H1 (cell line): ENCODE results near the gene ZNF30. TPM values are rescaled to one million over a fixed set of nuclear protein-coding genes. Genes with fewer than 3 reads are reported as not detected.

ENCODE experiments used
- CTCF ChIA-PET: fragments of 300-600 bp; sonication (Branson Sonifier 250); formaldehyde crosslinking; loops from one replicate; lab custom pipeline; 2021; ENCODE audit not compliant: partially characterized antibody; lab: Charles Lee
- POLR2A ChIA-PET: fragments of 300-600 bp; sonication (Branson Sonifier 250); formaldehyde crosslinking; loops from one replicate; lab custom pipeline; 2021; ENCODE audit warnings: inconsistent platforms; ENCODE audit not compliant: partially characterized antibody; lab: Charles Lee
- DNase-seq, 2 experiments: peaks; one replicate each; pipeline versions ENCODE4 v3.0.0 to v3.0.0-alpha.2; 2010 to 2022; ENCODE audit warnings: low spot score in 2 of 2, low read depth in 1 of 2, mixed read lengths in 1 of 2
- FAIRE-seq: peaks from 2 replicates; lab custom pipeline; 2011; peaks lifted over from hg19 to GRCh38; lab: Jason Lieb, UNC
- H2AFZ ChIP-seq: 2 replicates; pipeline ENCODE4 v1.8.1; 2012; ENCODE audit warnings: low read length, inconsistent platforms
- H2AK5ac ChIP-seq: 2 replicates; pipeline ENCODE4 v1.6.1; 2013; ENCODE audit warnings: low read depth, low read length
- H2BK120ac ChIP-seq: replicated peaks from 2 replicates; pipeline ENCODE3; 2013; ENCODE audit warnings: low read depth, low read length, inconsistent platforms
- H2BK12ac ChIP-seq: 2 replicates; pipeline ENCODE4 v1.6.1; 2013; ENCODE audit warnings: low read depth, low read length
- H2BK15ac ChIP-seq: 2 replicates; pipeline ENCODE4 v1.6.1; 2013; ENCODE audit warnings: low read length
- H2BK20ac ChIP-seq: 2 replicates; pipeline ENCODE4 v1.6.1; 2013; ENCODE audit warnings: low read length
- H2BK5ac ChIP-seq: 2 replicates; pipeline ENCODE4 v1.6.1; 2013; ENCODE audit warnings: low read depth, low read length
- H3K14ac ChIP-seq: 2 replicates; pipeline ENCODE4 v1.6.1; 2013; ENCODE audit warnings: inconsistent platforms; ENCODE audit not compliant: insufficient read length
- H3K18ac ChIP-seq: 2 replicates; pipeline ENCODE4 v1.6.1; 2013; ENCODE audit warnings: low read length; ENCODE audit errors: extremely low read depth
- H3K23ac ChIP-seq: 2 replicates; pipeline ENCODE4 v1.6.1; 2013; ENCODE audit warnings: inconsistent platforms; ENCODE audit not compliant: insufficient read length
- H3K23me2 ChIP-seq: 2 replicates; pipeline ENCODE4 v1.6.1; 2013; ENCODE audit warnings: low read depth, low read length
- H3K27ac ChIP-seq: 2 replicates; pipeline ENCODE4 v1.6.1; 2011; ENCODE audit warnings: low read depth, low read length, inconsistent platforms
- H3K27me3 ChIP-seq, 4 experiments: replicated peaks in 1 of 4; 1 replicate in 1 of 4; 2 replicates in 3 of 4; pipeline versions ENCODE4 v1.6.1 to v1.8.1; 2011 to 2013; ENCODE audit warnings: low read length in 3 of 4, mild to moderate bottlenecking in 3 of 4, inconsistent platforms in 2 of 4, mixed read lengths in 2 of 4, moderate library complexity in 1 of 4; ENCODE audit not compliant: control insufficient read depth in 3 of 4, insufficient read depth in 3 of 4; ENCODE audit errors: extremely low read depth in 1 of 4
- H3K36me3 ChIP-seq, 4 experiments: 2 replicates each; pipeline versions ENCODE4 v1.6.1 to v1.8.1; 2011 to 2013; ENCODE audit warnings: mild to moderate bottlenecking in 4 of 4, low read length in 3 of 4, moderate library complexity in 2 of 4, control low read depth in 1 of 4, inconsistent platforms in 1 of 4; ENCODE audit not compliant: insufficient read depth in 4 of 4, control insufficient read depth in 2 of 4
- H3K4ac ChIP-seq: replicated peaks from 2 replicates; pipeline ENCODE3; 2013; ENCODE audit warnings: low read length, low read depth, mixed read lengths, inconsistent platforms; ENCODE audit not compliant: insufficient read length
- H3K4me1 ChIP-seq, 4 experiments: replicated peaks in 1 of 4; 1 replicate in 1 of 4; 2 replicates in 3 of 4; pipeline versions ENCODE4 v1.6.1 to v1.8.1; 2011 to 2013; ENCODE audit warnings: low read length in 3 of 4, inconsistent platforms in 2 of 4, mixed read lengths in 1 of 4; ENCODE audit not compliant: insufficient read depth in 4 of 4, control insufficient read depth in 3 of 4
- H3K4me2 ChIP-seq, 2 experiments: 2 replicates each; pipeline versions ENCODE4 v1.6.1 to v1.8.1; 2011 to 2013; ENCODE audit warnings: low read depth in 2 of 2, low read length in 2 of 2, control low read depth in 1 of 2, inconsistent platforms in 1 of 2, mild to moderate bottlenecking in 1 of 2; ENCODE audit not compliant: insufficient read depth in 1 of 2
- H3K4me3 ChIP-seq, 4 experiments: fragments of 200-600, 300-600 bp in 1 of 4; sonication (generic), shearing (Covaris generic), sonication (Bioruptor Twin) in 1 of 4; 2 replicates each; pipeline versions ENCODE4 v1.5.1 to v1.8.1; 2011 to 2016; ENCODE audit warnings: low read length in 4 of 4, low read depth in 3 of 4, control low read depth in 2 of 4, inconsistent platforms in 2 of 4, mild to moderate bottlenecking in 2 of 4, mixed read lengths in 1 of 4, moderate library complexity in 1 of 4; ENCODE audit not compliant: insufficient read depth in 2 of 4; ENCODE audit errors: extremely low read depth in 1 of 4
- H3K56ac ChIP-seq: replicated peaks from 2 replicates; pipeline ENCODE3; 2013; ENCODE audit warnings: low read depth, mild to moderate bottlenecking, mixed read lengths, low read length, inconsistent platforms; ENCODE audit not compliant: insufficient read length
- H3K79me1 ChIP-seq: 2 replicates; pipeline ENCODE4 v1.6.1; 2013; ENCODE audit warnings: low read depth, low read length, control low read depth
- H3K79me2 ChIP-seq, 2 experiments: 2 replicates each; pipeline versions ENCODE4 v1.6.1 to v1.8.1; 2012 to 2013; ENCODE audit warnings: low read length in 2 of 2, mild to moderate bottlenecking in 2 of 2, inconsistent platforms in 1 of 2; ENCODE audit not compliant: insufficient read depth in 2 of 2, control insufficient read depth in 1 of 2
- H3K9ac ChIP-seq, 4 experiments: replicated peaks in 1 of 4; 1 replicate in 1 of 4; 2 replicates in 3 of 4; pipeline versions ENCODE4 v1.6.1 to v1.8.1; 2011 to 2013; ENCODE audit warnings: low read depth in 3 of 4, low read length in 3 of 4, control low read depth in 2 of 4, mild to moderate bottlenecking in 2 of 4, moderate library complexity in 2 of 4, inconsistent platforms in 1 of 4; ENCODE audit errors: extremely low read depth in 1 of 4
- H3K9me3 ChIP-seq, 2 experiments: 2 replicates each; pipeline versions ENCODE4 v1.6.1 to v1.8.1; 2012 to 2013; ENCODE audit warnings: mild to moderate bottlenecking in 2 of 2, moderate library complexity in 2 of 2, control low read depth in 1 of 2, inconsistent platforms in 1 of 2, low read depth in 1 of 2, low read length in 1 of 2, mixed read lengths in 1 of 2; ENCODE audit not compliant: insufficient read depth in 2 of 2
- H4K20me1 ChIP-seq, 2 experiments: replicated peaks in 1 of 2; 2 replicates each; pipeline versions ENCODE3 to v1.8.1; 2011 to 2013; ENCODE audit warnings: inconsistent platforms in 2 of 2, low read length in 2 of 2, mild to moderate bottlenecking in 1 of 2; ENCODE audit not compliant: insufficient read depth in 2 of 2, control insufficient read depth in 1 of 2
- H4K5ac ChIP-seq: 2 replicates; pipeline ENCODE4 v1.6.1; 2013; ENCODE audit warnings: low read length, low read depth, mixed read lengths, inconsistent platforms; ENCODE audit not compliant: insufficient read length
- H4K8ac ChIP-seq: 2 replicates; pipeline ENCODE4 v1.8.0; 2013; ENCODE audit warnings: mild to moderate bottlenecking, moderate library complexity, low read length, inconsistent platforms; ENCODE audit not compliant: insufficient read depth; ENCODE audit errors: extremely low read depth
- H4K91ac ChIP-seq: replicated peaks from 2 replicates; pipeline ENCODE3; 2013; ENCODE audit warnings: low read length, mixed read lengths, inconsistent platforms; ENCODE audit not compliant: insufficient read length
- ATF2 ChIP-seq: IDR thresholded peaks from 2 replicates; pipeline ENCODE4 v1.6.1; 2012; ENCODE audit warnings: low read length, inconsistent platforms
- BCL11A ChIP-seq, 2 experiments: IDR thresholded peaks; one replicate each; pipeline ENCODE4 v1.6.1; 2011; ENCODE audit warnings: low read depth in 2 of 2, low read length in 2 of 2, mild to moderate bottlenecking in 2 of 2
- BRCA1 ChIP-seq: IDR thresholded peaks from 2 replicates; pipeline ENCODE4 v1.6.1; 2012; ENCODE audit warnings: low read depth, low read length, improper control_type of control experiment
- EZH2 ChIP-seq: fragments of 200-600 bp; sonication (generic); IDR thresholded peaks from 2 replicates; pipeline ENCODE4 v1.7.1; 2012; ENCODE audit warnings: low read depth, mild to moderate bottlenecking, moderate library complexity, low read length, inconsistent platforms; ENCODE audit not compliant: severe bottlenecking
- KDM5A ChIP-seq: fragments of 200-600 bp; IDR thresholded peaks from 2 replicates; pipeline ENCODE4 v1.7.1; 2012; ENCODE audit warnings: mild to moderate bottlenecking, low read length, inconsistent platforms, mixed read lengths
- PHF8 ChIP-seq: fragments of 200-600 bp; sonication (generic); conservative IDR thresholded peaks from 2 replicates; pipeline ENCODE4 v1.7.1; 2012; ENCODE audit warnings: low read depth, mild to moderate bottlenecking, inconsistent platforms, low read length, moderate library complexity
- POLR2AphosphoS5 ChIP-seq: IDR thresholded peaks from 2 replicates; pipeline ENCODE4 v1.6.1; 2011; ENCODE audit warnings: low read depth, low read length
- SIX5 ChIP-seq: IDR thresholded peaks from 2 replicates; pipeline ENCODE4 v1.6.1; 2011; ENCODE audit warnings: mild to moderate bottlenecking, low read depth, low read length
- SRF ChIP-seq: IDR thresholded peaks from 2 replicates; pipeline ENCODE4 v1.6.1; 2011; ENCODE audit warnings: mild to moderate bottlenecking, low read depth, low read length, moderate library complexity
- TCF12 ChIP-seq: IDR thresholded peaks from 2 replicates; pipeline ENCODE4 v1.6.1; 2011; ENCODE audit warnings: low read depth, mild to moderate bottlenecking, low read length
- WGBS, 2 experiments: shearing (Covaris generic) in 1 of 2; methylation state at CpG; one replicate each; pipeline versions ENCODE4 v1.1.6 to v1.1.7; 2013 to 2015; ENCODE audit warnings: low lambda C conversion rate in 2 of 2, mixed read lengths in 2 of 2, inconsistent platforms in 1 of 2, low coverage in 1 of 2, missing lambda C conversion rate in 1 of 2; ENCODE audit not compliant: insufficient replicate concordance in 2 of 2, insufficient coverage in 1 of 2, insufficient read length in 1 of 2; ENCODE audit errors: extremely low coverage in 1 of 2, missing lambda C conversion rate in 1 of 2; 5-methylcytosine and 5-hydroxymethylcytosine counted together
- polyA plus RNA-seq, 7 experiments: library from polyadenylated mRNA; depleted of rRNA in 3 of 7; stranded (reverse) in 5 of 7; unstranded in 2 of 7; fragments of >200 nt in 5 of 7; fragments of 200-250 nt in 2 of 7; gene quantifications; 1 replicate in 5 of 7; 2 replicates in 1 of 7; 4 replicates in 1 of 7; pipeline versions ENCODE4 v1.2.1 to v1.2.3, GENCODE V29; 2011 to 2013; ENCODE audit warnings: missing spikeins in 2 of 7, mixed read lengths in 2 of 7
- total RNA-seq: library from RNA; stranded (reverse); fragmentation: NEBNext Ultra II Directional; extraction: Animal tissue kit (Norgen Biotek cat#: 25700); gene quantifications from 2 replicates; pipeline ENCODE4 v1.2.1, GENCODE V29; 2021

The ZNF30 gene
- total and polyA plus RNA-seq, 2 of the 8 experiments (the other 6 are each of a cell fraction or from before 2014, with no cell fraction given): 2.0 to 4.7 TPM

GRCh38 chr19:34957830-34958751, 31.4 kb downstream of the ZNF30 start:
- CTCF ChIA-PET: interaction anchor here (2.9 kb wide), 1 partner anchor 119 kb away, joined by 9 read pairs; no protein-coding TSS in a partner anchor
- 92% methylated on average over 22 of the region's 22 CpGs; no CpG with 5 or more reads in 1 of the 2 experiments for WGBS, 2 experiments
- no peak for TF ChIP-seq POLR2AphosphoS5
- TF ChIP-seq SRF: no peak
- no peak for TF ChIP-seq EZH2
- no peak for TF ChIP-seq BRCA1
- no peak for TF ChIP-seq SIX5
- TF ChIP-seq TCF12: no peak
- no peak for TF ChIP-seq BCL11A (IDR thresholded peaks at IDR 0.05; ENCODE audit: low read depth in 2 of 2, low read length in 2 of 2)
- TF ChIP-seq KDM5A: no peak
- no peak for TF ChIP-seq PHF8
- no peak for TF ChIP-seq ATF2

More at GRCh38 chr19:34957830-34958751, 31.4 kb downstream of the ZNF30 start:
- FAIRE-seq (no peak), DNase-seq (peak in 1 of 2 experiments; percentile 27)
- Histone ChIP-seq H3K56ac (no peak overlapping the region), H2BK120ac (no peak overlapping the region), H3K27me3 (peaks cover 0 to 7% (median 3%) of the 10 kb centered on the region in 4 experiments; a peak in 3 of 7 replicates), H2BK15ac (no peak overlapping the region), H3K79me2 (peaks cover 0 to 16% of the 10 kb centered on the region in 2 experiments; a peak in 2 of 4 replicates), H3K4me2 (no peak overlapping the region), H3K23me2 (peaks cover 2% of the 10 kb centered on the region; the same call in 1 of the 2 replicates), H2BK20ac (no peak overlapping the region), H3K27ac (no peak overlapping the region), H2BK5ac (no peak overlapping the region), H3K14ac (no peak overlapping the region), H2AK5ac (no peak overlapping the region), H3K4ac (no peak overlapping the region), H3K4me3 (no peak overlapping the region; a peak in 1 of 8 replicates), H3K18ac (no peak overlapping the region), H4K20me1 (peaks cover 0 to 3% of the 10 kb centered on the region in 2 experiments), H2AFZ (no peak overlapping the region), H3K79me1 (peaks cover 9% of the 10 kb centered on the region), H3K4me1 (peaks cover 0 to 4% (median under 1%) of the 10 kb centered on the region in 4 experiments; a peak in 2 of 7 replicates), H2BK12ac (no peak overlapping the region), H4K8ac (no peak overlapping the region), H3K23ac (no peak overlapping the region), H3K36me3 (peaks cover 16 to 35% (median 25%) of the 10 kb centered on the region in 4 experiments), H3K9me3 (peaks cover 40 to 58% of the 10 kb centered on the region in 2 experiments), H4K5ac (no peak overlapping the region), H4K91ac (no peak overlapping the region), H3K9ac (no peak overlapping the region)
- POLR2A ChIA-PET: interaction anchor here (1.4 kb wide), 1 partner anchor 119 kb away, joined by 4 read pairs; no protein-coding TSS in a partner anchor
